Measurements from ENCODE around the gene CPAMD8. TPM values are rescaled to one million over a fixed set of nuclear protein-coding genes. Genes with fewer than 3 reads are reported as not detected.
A peak's percentile ranks its signal among the peaks of the same experiment; 100 is the strongest.

The CPAMD8 gene
- total RNA-seq, 1 donor from 2014 or later: 54.3 TPM

GRCh38 chr19:16849168-16849567, 177.4 kb downstream of the CPAMD8 start:
- no peak for DNase-seq
- intact Hi-C loops (cut with DNase I): no loop called here
- TF ChIP-seq CTCF (IDR thresholded peaks at IDR 0.05): no peak

GRCh38 chr19:16847430-16847829, 179.2 kb downstream of the CPAMD8 start:
- peaks cover 100% of the 10 kb centered on the region for H3K36me3 ChIP-seq
- intact Hi-C loops (cut with DNase I): no loop called here
- no peaks in the 10 kb centered on the region for H3K9me3 ChIP-seq
- H3K4me1 ChIP-seq: peaks cover 4% of the 10 kb centered on the region
- DNase-seq (no peak), ATAC-seq (peak; percentile 59 to 72)
- no peaks in the 10 kb centered on the region for H3K27me3 ChIP-seq (ENCODE audit: low read depth)
- no peak overlapping the region for H3K4me3 ChIP-seq
- no peak overlapping the region for H3K27ac ChIP-seq
- TF ChIP-seq CTCF (IDR thresholded peaks at IDR 0.05): no peak

More at GRCh38 chr19:16849168-16849567, 177.4 kb downstream of the CPAMD8 start:
- Histone ChIP-seq H3K4me3 (no peak overlapping the region), H3K27me3 (ENCODE audit: low read depth) (no peaks in the 10 kb centered on the region), H3K4me1 (peaks cover 4% of the 10 kb centered on the region), H3K27ac (no peak overlapping the region), H3K9me3 (no peaks in the 10 kb centered on the region), H3K36me3 (peaks cover 100% of the 10 kb centered on the region)
- ATAC-seq: no peak

- H3K27me3 ChIP-seq (ENCODE audit: low read depth): no peaks in the 10 kb centered on the region
- no peak overlapping the region for H3K27ac ChIP-seq
- H3K36me3 ChIP-seq: peaks cover 100% of the 10 kb centered on the region
- no peak for DNase-seq
- H3K4me1 ChIP-seq: peaks cover 4% of the 10 kb centered on the region
- H3K4me3 ChIP-seq: no peak overlapping the region
- ATAC-seq: peak in 1 of 2 donors; percentile 16
- H3K9me3 ChIP-seq: no peaks in the 10 kb centered on the region
- no peak for TF ChIP-seq CTCF (IDR thresholded peaks at IDR 0.05)
- intact Hi-C loops (cut with DNase I): no loop called here
These were observed 179.7 kb downstream of the CPAMD8 start for GRCh38 chr19:16846901-16847300.

Other genes starting within 250 kb of the CPAMD8 start
- gene SIN3B, start 197.4 kb downstream of the CPAMD8 start, total RNA-seq: 56.6 TPM
- gene F2RL3, start 137.8 kb downstream of the CPAMD8 start, total RNA-seq: 22.5 TPM
- 9.1 TPM for gene HAUS8, start 48.6 kb upstream of the CPAMD8 start, total RNA-seq
- gene MYO9B, start 49.0 kb upstream of the CPAMD8 start, total RNA-seq: 205 TPM
- 32.0 TPM for gene USE1, start 188.5 kb upstream of the CPAMD8 start, total RNA-seq
- gene OCEL1, start 199.4 kb upstream of the CPAMD8 start, total RNA-seq: 37.2 TPM
- 38.7 TPM for gene NR2F6, start 219.1 kb upstream of the CPAMD8 start, total RNA-seq
- 8.2 TPM for gene USHBP1, start 237.9 kb upstream of the CPAMD8 start, total RNA-seq
- gene BABAM1, start 240.6 kb upstream of the CPAMD8 start, total RNA-seq: 58.4 TPM

Measured in lower lobe of right lung (tissue), 2 donors.